ENCODE measurements around the gene KSR1. TPM values are rescaled to one million over a fixed set of nuclear protein-coding genes. Genes with fewer than 3 reads are reported as not detected.

The KSR1 gene
- polyA plus RNA-seq, 1 donor from 2014 or later, result 9.2 TPM

DNA sequence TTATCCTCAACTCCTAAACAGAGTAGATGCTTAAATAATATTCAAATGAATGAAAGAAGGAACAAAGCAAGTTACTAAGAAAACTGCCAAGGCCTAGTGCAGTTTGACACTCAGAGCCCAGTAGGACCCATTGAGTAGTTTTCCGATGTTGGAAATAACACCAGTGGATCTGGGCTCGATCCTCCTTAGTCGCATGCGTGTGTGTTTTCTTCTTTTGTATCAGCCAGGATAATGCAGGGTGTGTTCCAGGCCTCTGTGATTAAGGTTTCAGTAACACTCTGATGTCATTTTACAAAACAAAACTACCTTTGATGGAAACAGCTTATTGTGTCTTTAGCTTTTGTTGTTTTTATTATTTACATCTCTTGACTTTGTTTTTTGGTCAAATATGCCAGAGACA, 24.5 kb downstream of the KSR1 start:
- Histone ChIP-seq H3K27me3 (ENCODE audit: insufficient read depth, low read depth, low read length) (no peaks in the 10 kb centered on the region), H3K9ac (ENCODE audit: low read length) (no peak overlapping the region), H3K9me3 (ENCODE audit: low read length) (no peaks in the 10 kb centered on the region), H3K4me3 (ENCODE audit: low read length) (no peak overlapping the region), H3K36me3 (ENCODE audit: insufficient read depth, low read length) (no peaks in the 10 kb centered on the region), H3K27ac (ENCODE audit: low read length) (no peak overlapping the region), H3F3A (ENCODE audit: insufficient read depth, low read length, poor library complexity, severe bottlenecking) (no peaks in the 10 kb centered on the region), H3K79me2 (replicated peaks; ENCODE audit: insufficient read depth, low read length) (no peaks in the 10 kb centered on the region), H4K20me1 (ENCODE audit: insufficient read depth) (no peaks in the 10 kb centered on the region), H3K4me2 (ENCODE audit: low read length) (no peak overlapping the region), H3K9me2 (ENCODE audit: insufficient read depth, low read length) (no peaks in the 10 kb centered on the region), H2AFZ (ENCODE audit: low read depth, low read length) (no peak overlapping the region)
- TF ChIP-seq RAD21 (conservative IDR thresholded peaks at IDR 0.05) (no peak), EP300 (conservative IDR thresholded peaks at IDR 0.05; ENCODE audit: poor library complexity, severe bottlenecking) (no peak), MXI1 (conservative IDR thresholded peaks at IDR 0.05; ENCODE audit: poor library complexity, severe bottlenecking) (no peak), SMC3 (conservative IDR thresholded peaks at IDR 0.05; ENCODE audit: poor library complexity) (no peak), POLR2AphosphoS5 (IDR thresholded peaks at IDR 0.05) (no peak), EZH2 (IDR thresholded peaks at IDR 0.05; ENCODE audit: borderline replicate concordance, insufficient read depth, low read length, poor library complexity, severe bottlenecking) (no peak), TAF1 (IDR thresholded peaks at IDR 0.05; ENCODE audit: low read depth) (no peak)
- TF ChIP-seq, protein P1, sequence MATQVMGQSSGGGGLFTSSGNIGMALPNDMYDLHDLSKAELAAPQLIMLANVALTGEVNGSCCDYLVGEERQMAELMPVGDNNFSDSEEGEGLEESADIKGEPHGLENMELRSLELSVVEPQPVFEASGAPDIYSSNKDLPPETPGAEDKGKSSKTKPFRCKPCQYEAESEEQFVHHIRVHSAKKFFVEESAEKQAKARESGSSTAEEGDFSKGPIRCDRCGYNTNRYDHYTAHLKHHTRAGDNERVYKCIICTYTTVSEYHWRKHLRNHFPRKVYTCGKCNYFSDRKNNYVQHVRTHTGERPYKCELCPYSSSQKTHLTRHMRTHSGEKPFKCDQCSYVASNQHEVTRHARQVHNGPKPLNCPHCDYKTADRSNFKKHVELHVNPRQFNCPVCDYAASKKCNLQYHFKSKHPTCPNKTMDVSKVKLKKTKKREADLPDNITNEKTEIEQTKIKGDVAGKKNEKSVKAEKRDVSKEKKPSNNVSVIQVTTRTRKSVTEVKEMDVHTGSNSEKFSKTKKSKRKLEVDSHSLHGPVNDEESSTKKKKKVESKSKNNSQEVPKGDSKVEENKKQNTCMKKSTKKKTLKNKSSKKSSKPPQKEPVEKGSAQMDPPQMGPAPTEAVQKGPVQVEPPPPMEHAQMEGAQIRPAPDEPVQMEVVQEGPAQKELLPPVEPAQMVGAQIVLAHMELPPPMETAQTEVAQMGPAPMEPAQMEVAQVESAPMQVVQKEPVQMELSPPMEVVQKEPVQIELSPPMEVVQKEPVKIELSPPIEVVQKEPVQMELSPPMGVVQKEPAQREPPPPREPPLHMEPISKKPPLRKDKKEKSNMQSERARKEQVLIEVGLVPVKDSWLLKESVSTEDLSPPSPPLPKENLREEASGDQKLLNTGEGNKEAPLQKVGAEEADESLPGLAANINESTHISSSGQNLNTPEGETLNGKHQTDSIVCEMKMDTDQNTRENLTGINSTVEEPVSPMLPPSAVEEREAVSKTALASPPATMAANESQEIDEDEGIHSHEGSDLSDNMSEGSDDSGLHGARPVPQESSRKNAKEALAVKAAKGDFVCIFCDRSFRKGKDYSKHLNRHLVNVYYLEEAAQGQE (IDR thresholded peaks at IDR 0.05; ENCODE audit: borderline replicate concordance), result no peak
- TF ChIP-seq, protein P2, sequence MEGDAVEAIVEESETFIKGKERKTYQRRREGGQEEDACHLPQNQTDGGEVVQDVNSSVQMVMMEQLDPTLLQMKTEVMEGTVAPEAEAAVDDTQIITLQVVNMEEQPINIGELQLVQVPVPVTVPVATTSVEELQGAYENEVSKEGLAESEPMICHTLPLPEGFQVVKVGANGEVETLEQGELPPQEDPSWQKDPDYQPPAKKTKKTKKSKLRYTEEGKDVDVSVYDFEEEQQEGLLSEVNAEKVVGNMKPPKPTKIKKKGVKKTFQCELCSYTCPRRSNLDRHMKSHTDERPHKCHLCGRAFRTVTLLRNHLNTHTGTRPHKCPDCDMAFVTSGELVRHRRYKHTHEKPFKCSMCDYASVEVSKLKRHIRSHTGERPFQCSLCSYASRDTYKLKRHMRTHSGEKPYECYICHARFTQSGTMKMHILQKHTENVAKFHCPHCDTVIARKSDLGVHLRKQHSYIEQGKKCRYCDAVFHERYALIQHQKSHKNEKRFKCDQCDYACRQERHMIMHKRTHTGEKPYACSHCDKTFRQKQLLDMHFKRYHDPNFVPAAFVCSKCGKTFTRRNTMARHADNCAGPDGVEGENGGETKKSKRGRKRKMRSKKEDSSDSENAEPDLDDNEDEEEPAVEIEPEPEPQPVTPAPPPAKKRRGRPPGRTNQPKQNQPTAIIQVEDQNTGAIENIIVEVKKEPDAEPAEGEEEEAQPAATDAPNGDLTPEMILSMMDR (IDR thresholded peaks at IDR 0.05; ENCODE audit: poor library complexity, severe bottlenecking), result no peak

DNA sequence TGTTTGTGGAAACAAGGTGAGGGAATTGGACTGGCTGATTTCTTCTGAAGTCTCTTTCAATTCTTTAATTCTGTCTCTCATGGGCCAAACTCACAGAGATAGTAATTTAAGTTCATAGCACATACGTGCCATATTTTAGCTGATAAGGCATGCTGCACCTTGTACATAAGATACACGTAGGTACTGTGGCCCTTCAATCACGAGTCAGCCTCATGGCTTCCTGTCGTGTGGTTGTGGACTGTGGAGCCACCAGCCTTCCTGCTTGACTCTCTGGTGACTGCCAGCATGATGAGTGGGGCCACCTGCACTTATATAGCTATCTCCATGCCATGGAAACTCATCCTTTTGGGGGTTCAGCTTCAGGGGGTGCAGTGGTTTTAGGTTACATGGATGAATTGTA, 25.1 kb downstream of the KSR1 start:
- no peaks in the 10 kb centered on the region for H4K20me1 ChIP-seq (ENCODE audit: insufficient read depth)
- no peak overlapping the region for H3K4me2 ChIP-seq (ENCODE audit: low read length)
- no peak overlapping the region for H3K9ac ChIP-seq (ENCODE audit: low read length)
- H3K9me2 ChIP-seq (ENCODE audit: insufficient read depth, low read length), result no peaks in the 10 kb centered on the region
- H3K36me3 ChIP-seq (ENCODE audit: insufficient read depth, low read length), result no peaks in the 10 kb centered on the region
- no peaks in the 10 kb centered on the region for H3K9me3 ChIP-seq (ENCODE audit: low read length)
- H3K4me3 ChIP-seq (ENCODE audit: low read length), result no peak overlapping the region
- H2AFZ ChIP-seq (ENCODE audit: low read depth, low read length), result no peak overlapping the region
- no peaks in the 10 kb centered on the region for H3F3A ChIP-seq (ENCODE audit: insufficient read depth, low read length, poor library complexity, severe bottlenecking)
- H3K27ac ChIP-seq (ENCODE audit: low read length), result no peak overlapping the region
- TF ChIP-seq, protein P1 (IDR thresholded peaks at IDR 0.05; ENCODE audit: borderline replicate concordance), result no peak
- TF ChIP-seq POLR2AphosphoS5 (IDR thresholded peaks at IDR 0.05) (no peak), TAF1 (IDR thresholded peaks at IDR 0.05; ENCODE audit: low read depth) (no peak), RAD21 (conservative IDR thresholded peaks at IDR 0.05) (no peak), EZH2 (IDR thresholded peaks at IDR 0.05; ENCODE audit: borderline replicate concordance, insufficient read depth, low read length, poor library complexity, severe bottlenecking) (no peak), EP300 (conservative IDR thresholded peaks at IDR 0.05; ENCODE audit: poor library complexity, severe bottlenecking) (no peak), MXI1 (conservative IDR thresholded peaks at IDR 0.05; ENCODE audit: poor library complexity, severe bottlenecking) (no peak), SMC3 (conservative IDR thresholded peaks at IDR 0.05; ENCODE audit: poor library complexity) (no peak)
- TF ChIP-seq, protein P2 (IDR thresholded peaks at IDR 0.05; ENCODE audit: poor library complexity, severe bottlenecking), result no peak
- H3K27me3 ChIP-seq (ENCODE audit: insufficient read depth, low read depth, low read length), result no peaks in the 10 kb centered on the region
- H3K79me2 ChIP-seq (replicated peaks; ENCODE audit: insufficient read depth, low read length), result no peaks in the 10 kb centered on the region
